Heart left ventricle (tissue), 16 donors: ENCODE measurements around the gene PGP. TPM values are rescaled to one million over a fixed set of nuclear protein-coding genes. Genes with fewer than 3 reads are reported as not detected.

ENCODE experiments used
- ATAC-seq, 4 donors: fragments of 200-7000 bp; cut with Tn5 transposase; one replicate each; pipeline ENCODE4 v1.9.1; 2020 to 2022; ENCODE audit warnings: moderate library complexity in 4 of 4, mild to moderate bottlenecking in 3 of 4, moderate number of reproducible peaks in 1 of 4
- DNase-seq, 5 donors: peaks; one replicate each; pipeline ENCODE4 v3.0.0-alpha.2; 2020
- H3K27ac ChIP-seq, 12 donors: fragments of 200-600 bp; sonication (generic) in 4 of 12; one replicate each; pipeline versions ENCODE4 v1.5.0 to v1.8.0; 2016 to 2022; ENCODE audit warnings: mild to moderate bottlenecking in 2 of 12
- H3K27me3 ChIP-seq, 9 donors: fragments of 200-600 bp; sonication (generic) in 2 of 9; one replicate each; pipeline versions ENCODE4 v1.5.1 to v1.8.0; 2016 to 2022; ENCODE audit warnings: mild to moderate bottlenecking in 3 of 9
- H3K36me3 ChIP-seq, 9 donors: fragments of 200-600 bp; sonication (generic) in 2 of 9; one replicate each; pipeline versions ENCODE4 v1.5.0 to v1.8.0; 2018 to 2022; ENCODE audit warnings: mild to moderate bottlenecking in 2 of 9
- H3K4me1 ChIP-seq, 12 donors: fragments of 200-600 bp; sonication (generic) in 4 of 12; one replicate each; pipeline versions ENCODE4 v1.5.0 to v1.8.0; 2016 to 2022; ENCODE audit warnings: mild to moderate bottlenecking in 3 of 12
- H3K4me3 ChIP-seq, 12 donors: fragments of 200-600 bp; sonication (generic) in 4 of 12; one replicate each; pipeline versions ENCODE4 v1.5.0 to v1.8.0; 2017 to 2022; ENCODE audit warnings: mild to moderate bottlenecking in 9 of 12, moderate library complexity in 4 of 12
- H3K9me3 ChIP-seq, 12 donors: fragments of 200-600 bp; sonication (generic) in 4 of 12; one replicate each; pipeline versions ENCODE4 v1.5.0 to v1.8.0; 2016 to 2022; ENCODE audit warnings: mild to moderate bottlenecking in 1 of 12
- POLR2A ChIP-seq, 2 donors: fragments of 450-650 bp; IDR thresholded peaks; one replicate each; pipeline ENCODE4 v1.6.1; 2017; ENCODE audit warnings: antibody characterized with exemption in 2 of 2, mild to moderate bottlenecking in 2 of 2, moderate library complexity in 2 of 2
- WGBS, 4 donors: extraction: QIAGEN DNeasy Blood & Tissue Kit in 2 of 4; methylation state at CpG; one replicate each; pipeline versions ENCODE4 v1.1.5 to v1.1.7; 2013 to 2018; 5-methylcytosine and 5-hydroxymethylcytosine counted together
- intact Hi-C, 10 donors: fragments of 100-400 bp; cut with DNase I; formaldehyde crosslinking; loops; one replicate each; pipeline versions ENCODE4 v1.11.1 to v1.14.2; 2022
- polyA plus RNA-seq, 2 donors: library from polyadenylated mRNA; stranded (reverse); fragments of 200-250 nt; gene quantifications; one replicate each; pipeline ENCODE4 v1.2.3, GENCODE V29; 2013
- total RNA-seq, 9 donors: library from RNA; depleted of rRNA in 2 of 9; stranded (reverse); fragments of >200 nt in 2 of 9; fragmentation: NEBNext Ultra II Directional in 3 of 9; extraction: Animal tissue kit (Norgen Biotek cat#: 25700) in 3 of 9; gene quantifications; one replicate each; pipeline versions ENCODE4 v1.1.0 to v1.2.4, GENCODE V29; 2016 to 2023
- TF ChIP-seq, protein P1 (sequence below), 12 donors: fragments of 200-600 bp; sonication (generic) in 4 of 12; IDR thresholded peaks; one replicate each; pipeline versions ENCODE4 v1.5.0 to v1.8.0; 2018 to 2022; ENCODE audit warnings: antibody characterized with exemption in 12 of 12, mild to moderate bottlenecking in 5 of 12
- donor health status: ischemic (EF 13 %, LVEDD 7.1; RV severe dilation, severe dysfunction).
- donor health status: healthy with polysubstance abuse.
- donor health status: DM: no; HTN: yes; CAD: no.
- donor health status: DM: no; HTN: no; CAD: no.
- donor health status: ischemic (EF 25% LVEDD 6.9; RV normal size, moderate dysfunction).
- donor health status: ischemic (EF 25% LVEDD 5.7; RV mildly dilated, moderate dysfunction).
- donor health status: healthy.
- donor health status: DM: yes; HTN: yes; CAD: no.
- donor health status: ischemic (EF 35%, LVEDD 5.7; RV mildly dilated, moderate dysfunction).
- donor health status: nonischemic (EF 11% LVEDD 7.7; RV severe dilation, severe dysfunction).
- donor health status: DM: yes; HTN: yes; CAD: no.
- donor health status: PGD.
- donor health status: ischemic (EF 29% LVEDD 5.4; RV normal size, mild dysfunction).
- donor health status: nonischemic (EF 23%, LVEDD 6.1; RV moderate dilation, normal function).

PGP gene
- total and polyA plus RNA-seq, 11 donors: 19.6 to 44.0 (median 31.7) TPM

DNA sequence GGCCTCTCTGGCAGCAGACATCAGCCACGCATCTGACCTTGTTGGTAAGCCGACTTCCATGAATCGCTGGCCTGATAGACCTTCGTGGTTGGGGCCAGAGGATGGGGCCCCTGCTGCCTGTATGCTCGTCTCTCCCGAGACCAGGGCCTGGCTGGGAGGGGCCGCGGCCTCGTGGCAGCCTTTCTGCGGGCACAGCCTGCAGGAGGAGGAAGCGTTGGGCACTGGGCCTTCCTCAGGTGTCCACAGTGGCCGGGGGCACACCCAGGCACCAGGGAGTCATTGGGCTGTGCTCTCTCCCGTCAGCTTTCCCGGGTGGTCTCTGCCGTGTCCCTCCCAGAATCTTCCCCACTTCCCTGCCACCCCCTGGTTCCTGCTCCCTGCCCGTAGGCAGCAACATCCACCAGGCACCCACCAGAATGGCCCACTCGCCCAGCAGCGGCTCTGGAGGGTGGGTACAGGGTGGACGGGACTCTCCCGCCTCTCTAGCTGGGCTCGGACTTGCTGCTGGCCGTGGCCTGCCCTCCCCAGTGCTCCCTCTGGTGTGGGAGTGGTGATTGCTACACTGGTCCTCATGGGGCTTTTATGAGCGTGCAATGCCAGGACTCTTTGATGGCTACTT lies 15.1 kb upstream of the PGP start:
- Histone ChIP-seq H3K27ac (no peak overlapping the region), H3K4me1 (peaks cover 0 to 20% (median 8%) of the 10 kb centered on the region in 12 donors), H3K4me3 (no peak overlapping the region), H3K36me3 (peaks cover 7 to 80% (median 66%) of the 10 kb centered on the region in 9 donors), H3K9me3 (no peaks in the 10 kb centered on the region), H3K27me3 (no peaks in the 10 kb centered on the region)
- TF ChIP-seq, protein P1, sequence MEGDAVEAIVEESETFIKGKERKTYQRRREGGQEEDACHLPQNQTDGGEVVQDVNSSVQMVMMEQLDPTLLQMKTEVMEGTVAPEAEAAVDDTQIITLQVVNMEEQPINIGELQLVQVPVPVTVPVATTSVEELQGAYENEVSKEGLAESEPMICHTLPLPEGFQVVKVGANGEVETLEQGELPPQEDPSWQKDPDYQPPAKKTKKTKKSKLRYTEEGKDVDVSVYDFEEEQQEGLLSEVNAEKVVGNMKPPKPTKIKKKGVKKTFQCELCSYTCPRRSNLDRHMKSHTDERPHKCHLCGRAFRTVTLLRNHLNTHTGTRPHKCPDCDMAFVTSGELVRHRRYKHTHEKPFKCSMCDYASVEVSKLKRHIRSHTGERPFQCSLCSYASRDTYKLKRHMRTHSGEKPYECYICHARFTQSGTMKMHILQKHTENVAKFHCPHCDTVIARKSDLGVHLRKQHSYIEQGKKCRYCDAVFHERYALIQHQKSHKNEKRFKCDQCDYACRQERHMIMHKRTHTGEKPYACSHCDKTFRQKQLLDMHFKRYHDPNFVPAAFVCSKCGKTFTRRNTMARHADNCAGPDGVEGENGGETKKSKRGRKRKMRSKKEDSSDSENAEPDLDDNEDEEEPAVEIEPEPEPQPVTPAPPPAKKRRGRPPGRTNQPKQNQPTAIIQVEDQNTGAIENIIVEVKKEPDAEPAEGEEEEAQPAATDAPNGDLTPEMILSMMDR (IDR thresholded peaks at IDR 0.05): no peak
- TF ChIP-seq POLR2A (IDR thresholded peaks at IDR 0.05): no peak
- intact Hi-C loops: no loop called here
- ATAC-seq (no peak), DNase-seq (no peak)
- 85 to 93% (median 93%) methylated on average over 15 to 23 of the region's 23 CpGs for WGBS, 4 donors

DNA sequence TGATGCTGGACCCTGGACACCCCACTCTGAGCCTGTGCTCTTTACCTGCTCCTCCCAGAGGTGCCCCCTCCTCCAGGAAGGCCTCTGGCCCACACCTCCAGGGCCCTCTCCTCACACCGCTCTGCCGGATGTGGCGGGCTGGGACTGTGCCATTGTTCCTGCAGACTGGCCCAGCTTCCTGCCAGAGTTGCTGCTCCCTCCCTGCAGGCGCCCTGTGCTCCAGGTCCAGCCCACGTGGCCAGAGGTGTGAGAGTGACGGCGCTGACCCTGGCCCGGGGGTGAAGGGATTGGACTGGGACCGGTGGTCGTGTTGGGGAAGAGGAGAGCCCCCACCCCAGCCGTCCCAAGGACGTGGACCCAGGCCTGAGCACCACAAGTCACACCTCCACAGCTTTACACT lies 14.5 kb upstream of the PGP start:
- Histone ChIP-seq H3K9me3 (no peaks in the 10 kb centered on the region), H3K27ac (no peak overlapping the region), H3K4me1 (peaks cover 0 to 27% (median 13%) of the 10 kb centered on the region in 12 donors), H3K36me3 (peaks cover 7 to 74% (median 59%) of the 10 kb centered on the region in 9 donors), H3K27me3 (no peaks in the 10 kb centered on the region), H3K4me3 (no peak overlapping the region)
- intact Hi-C loops: no loop called here
- ATAC-seq (no peak), DNase-seq (no peak)
- TF ChIP-seq, protein P1 (IDR thresholded peaks at IDR 0.05): no peak
- TF ChIP-seq POLR2A (IDR thresholded peaks at IDR 0.05): no peak
- WGBS, 4 donors: 81 to 92% (median 88%) methylated on average over 12 of the region's 12 CpGs

DNA sequence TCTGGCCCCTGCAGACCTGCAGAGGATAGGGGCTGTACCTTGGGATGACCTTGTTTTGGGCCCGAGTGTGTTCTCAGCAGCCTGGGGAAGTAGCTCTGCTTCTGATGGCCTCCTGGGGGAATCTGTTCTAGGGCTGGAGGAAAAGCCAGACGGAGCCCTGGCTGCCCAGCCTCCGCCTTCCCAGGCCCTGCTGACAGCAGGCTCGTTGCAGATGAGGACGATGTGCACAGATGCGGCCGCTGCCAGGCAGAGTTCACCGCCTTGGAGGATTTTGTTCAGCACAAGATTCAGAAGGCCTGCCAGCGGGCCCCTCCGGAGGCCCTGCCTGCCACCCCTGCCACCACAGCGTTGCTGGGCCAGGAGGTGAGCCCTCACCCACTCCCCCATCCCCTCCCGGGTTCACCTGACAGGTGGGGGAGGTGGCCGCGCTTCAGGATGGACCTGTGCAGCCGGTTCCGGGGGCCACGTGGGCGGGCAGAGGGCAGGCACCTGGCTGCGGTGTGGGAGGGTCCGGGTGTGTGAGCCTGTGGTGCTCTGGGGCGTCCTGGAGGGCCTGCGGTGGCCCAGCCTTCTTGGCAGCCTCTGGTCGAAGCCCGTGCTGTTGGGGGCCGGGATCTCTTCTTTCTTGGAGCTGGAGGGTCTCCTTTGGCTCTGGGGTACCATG lies 13.7 kb upstream of the PGP start:
- no peak overlapping the region for H3K4me3 ChIP-seq
- H3K27ac ChIP-seq: no peak overlapping the region
- no peak for DNase-seq
- 86 to 91% (median 88%) methylated on average over 14 to 25 of the region's 25 CpGs for WGBS, 4 donors
- no peaks in the 10 kb centered on the region for H3K27me3 ChIP-seq
- ATAC-seq: no peak
- TF ChIP-seq, protein P1 (IDR thresholded peaks at IDR 0.05): no peak
- TF ChIP-seq POLR2A (IDR thresholded peaks at IDR 0.05): no peak
- peaks cover 7 to 66% (median 51%) of the 10 kb centered on the region in 9 donors for H3K36me3 ChIP-seq
- H3K4me1 ChIP-seq: peaks cover 0 to 28% (median 14%) of the 10 kb centered on the region in 12 donors
- H3K9me3 ChIP-seq: no peaks in the 10 kb centered on the region
- intact Hi-C loops: no loop called here

DNA sequence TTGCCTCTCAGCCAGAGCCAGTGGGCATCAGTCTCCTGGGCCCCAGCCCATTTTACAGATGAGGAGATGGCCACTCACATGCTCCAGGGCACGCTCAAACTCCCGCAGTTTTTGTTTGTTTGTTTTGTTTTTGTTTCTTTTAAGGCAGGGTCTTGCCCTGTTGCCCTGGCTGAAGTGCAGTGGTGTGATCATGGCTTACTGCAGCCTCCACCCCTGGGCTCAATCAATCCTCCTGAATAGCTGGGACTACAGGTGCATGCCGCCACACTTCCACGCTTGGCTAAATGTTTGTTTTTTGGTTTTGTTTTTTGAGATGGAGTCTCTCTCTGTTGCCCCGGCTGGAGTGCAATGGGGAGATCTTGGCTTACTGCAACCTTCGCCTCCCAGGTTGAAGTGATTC lies 12.3 kb upstream of the PGP start:
- 92 to 94% (median 93%) methylated on average over 6 of the region's 6 CpGs for WGBS, 4 donors

More for the DNA sequence above, 12.3 kb upstream of the PGP start:
- no peak overlapping the region for H3K4me3 ChIP-seq
- no peak overlapping the region for H3K27ac ChIP-seq
- no peak for ATAC-seq
- no peaks in the 10 kb centered on the region for H3K9me3 ChIP-seq
- H3K27me3 ChIP-seq: no peaks in the 10 kb centered on the region
- no peak for DNase-seq
- peaks cover 4 to 52% (median 37%) of the 10 kb centered on the region in 9 donors for H3K36me3 ChIP-seq
- intact Hi-C loops: loop anchor here in 1 of 10 donors (2.0 kb wide), 1 partner anchor 22 kb away; no protein-coding TSS in a partner anchor
- H3K4me1 ChIP-seq: peaks cover 0 to 31% (median 17%) of the 10 kb centered on the region in 12 donors
- TF ChIP-seq POLR2A (IDR thresholded peaks at IDR 0.05): no peak
- TF ChIP-seq, protein P1 (IDR thresholded peaks at IDR 0.05): no peak
